AG04449 (cell line): ENCODE results near the gene AOPEP.

ENCODE experiments used
- CTCF ChIA-PET: fragments of 350-600 bp; formaldehyde crosslinking; extraction: SDS; loops from one replicate; lab custom pipeline; 2021; ENCODE audit warnings: antibody characterized with exemption; lab: Yijun Ruan, JAX
- POLR2A ChIA-PET: fragments of 400-600, 350-600 bp; formaldehyde crosslinking; extraction: SDS; loops from one replicate; lab custom pipeline; 2020; ENCODE audit warnings: antibody characterized with exemption, inconsistent platforms; lab: Yijun Ruan, JAX
- DNase-seq: peaks from one replicate; pipeline ENCODE4 v3.0.0-alpha.2; 2010; ENCODE audit warnings: low read depth, low spot score
- H3K4me3 ChIP-seq: 2 replicates; pipeline ENCODE4 v1.5.1; 2011; ENCODE audit warnings: low read depth, mild to moderate bottlenecking, control low read depth, low read length
- TF ChIP-seq, protein P1 (sequence below): IDR thresholded peaks from one replicate; pipeline ENCODE4 v1.5.1; 2011; ENCODE audit warnings: mild to moderate bottlenecking, moderate library complexity, low read length, control low read depth, inconsistent platforms; ENCODE audit not compliant: insufficient read depth; ENCODE audit errors: missing control alignments

Gene AOPEP

DNA sequence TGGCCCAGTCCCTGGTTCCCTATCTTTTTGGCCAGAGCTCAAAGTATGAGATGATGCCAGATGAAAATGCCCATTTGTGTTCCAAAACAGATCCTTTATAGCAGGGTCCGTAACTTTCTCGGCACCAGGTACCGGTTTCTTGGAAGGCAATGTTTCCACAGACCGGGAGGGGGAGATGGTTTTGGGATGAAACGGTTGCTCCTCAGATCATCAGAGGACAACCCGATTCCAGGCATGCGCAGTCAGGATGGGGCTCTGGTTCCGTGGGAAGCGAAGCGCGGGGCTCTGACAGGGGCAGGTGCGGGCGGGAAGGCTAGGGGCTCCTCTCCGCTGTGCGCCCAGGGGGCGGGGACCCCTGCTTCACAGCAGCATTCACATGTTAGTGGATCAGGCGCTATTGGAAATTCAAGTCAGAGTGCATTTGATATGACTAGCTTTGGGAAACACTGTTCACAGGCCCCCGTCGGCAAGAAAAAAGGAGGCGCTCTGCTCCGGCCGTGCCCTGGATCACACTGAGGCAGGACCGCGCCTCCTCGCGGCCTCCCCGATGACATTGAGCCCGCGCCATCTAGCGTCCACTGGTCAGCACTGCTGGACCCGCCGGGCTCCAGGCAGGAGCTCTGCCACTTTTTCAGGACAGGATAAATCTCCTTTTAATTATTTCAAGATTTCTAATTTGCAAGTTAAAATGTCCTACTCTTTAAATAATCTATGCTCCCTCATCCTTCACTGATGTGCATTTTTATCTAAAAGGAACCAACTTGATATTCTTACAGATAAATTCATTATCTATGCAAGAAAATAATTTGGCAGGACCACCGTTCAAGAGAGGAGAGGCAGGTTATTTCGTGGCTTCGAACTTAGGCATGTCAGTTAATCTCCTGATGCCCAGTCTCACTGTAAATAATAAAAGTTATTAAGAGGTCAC lies 401.0 kb downstream of the AOPEP start:
- no peak for DNase-seq
- H3K4me3 ChIP-seq, result peak overlapping the region; percentile 41
- TF ChIP-seq, protein P1, sequence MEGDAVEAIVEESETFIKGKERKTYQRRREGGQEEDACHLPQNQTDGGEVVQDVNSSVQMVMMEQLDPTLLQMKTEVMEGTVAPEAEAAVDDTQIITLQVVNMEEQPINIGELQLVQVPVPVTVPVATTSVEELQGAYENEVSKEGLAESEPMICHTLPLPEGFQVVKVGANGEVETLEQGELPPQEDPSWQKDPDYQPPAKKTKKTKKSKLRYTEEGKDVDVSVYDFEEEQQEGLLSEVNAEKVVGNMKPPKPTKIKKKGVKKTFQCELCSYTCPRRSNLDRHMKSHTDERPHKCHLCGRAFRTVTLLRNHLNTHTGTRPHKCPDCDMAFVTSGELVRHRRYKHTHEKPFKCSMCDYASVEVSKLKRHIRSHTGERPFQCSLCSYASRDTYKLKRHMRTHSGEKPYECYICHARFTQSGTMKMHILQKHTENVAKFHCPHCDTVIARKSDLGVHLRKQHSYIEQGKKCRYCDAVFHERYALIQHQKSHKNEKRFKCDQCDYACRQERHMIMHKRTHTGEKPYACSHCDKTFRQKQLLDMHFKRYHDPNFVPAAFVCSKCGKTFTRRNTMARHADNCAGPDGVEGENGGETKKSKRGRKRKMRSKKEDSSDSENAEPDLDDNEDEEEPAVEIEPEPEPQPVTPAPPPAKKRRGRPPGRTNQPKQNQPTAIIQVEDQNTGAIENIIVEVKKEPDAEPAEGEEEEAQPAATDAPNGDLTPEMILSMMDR, result peak; percentile 100
- CTCF ChIA-PET, result interaction anchor here (0.6 to 11.2 kb wide), 69 partner anchors 10 to 871 kb away, joined by 3 to 341 read pairs (median 4); partner anchors contain the start of gene PCAT7
- POLR2A ChIA-PET, result interaction anchor here (0.6 to 1.2 kb wide), 6 partner anchors 44 to 618 kb away, joined by 3 read pairs; no protein-coding TSS in a partner anchor

DNA sequence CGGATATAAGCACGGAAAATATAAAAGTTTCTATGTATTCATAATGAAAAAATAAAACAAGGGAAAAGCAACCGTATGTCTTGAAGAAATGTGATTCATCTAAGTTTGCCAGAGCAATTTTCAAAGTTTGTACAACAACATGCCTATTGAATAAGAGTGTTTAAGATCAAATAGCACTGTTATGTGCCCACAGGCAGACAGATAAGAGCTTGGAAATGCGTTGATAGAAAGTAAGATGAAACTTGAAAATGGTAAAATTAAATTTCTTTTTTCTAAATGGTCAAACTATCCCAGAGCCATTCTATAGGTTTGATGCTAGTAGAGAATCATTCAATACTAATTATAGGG lies 401.7 kb downstream of the AOPEP start:
- TF ChIP-seq, protein P1, result no peak
- H3K4me3 ChIP-seq, result no peak overlapping the region
- POLR2A ChIA-PET, result interaction anchor here (0.6 to 1.2 kb wide), 5 partner anchors 43 to 455 kb away, joined by 3 read pairs; no protein-coding TSS in a partner anchor
- CTCF ChIA-PET, result interaction anchor here (0.6 to 11.2 kb wide), 66 partner anchors 11 to 573 kb away, joined by 3 to 341 read pairs (median 4); partner anchors contain the start of gene PCAT7
- no peak for DNase-seq

DNA sequence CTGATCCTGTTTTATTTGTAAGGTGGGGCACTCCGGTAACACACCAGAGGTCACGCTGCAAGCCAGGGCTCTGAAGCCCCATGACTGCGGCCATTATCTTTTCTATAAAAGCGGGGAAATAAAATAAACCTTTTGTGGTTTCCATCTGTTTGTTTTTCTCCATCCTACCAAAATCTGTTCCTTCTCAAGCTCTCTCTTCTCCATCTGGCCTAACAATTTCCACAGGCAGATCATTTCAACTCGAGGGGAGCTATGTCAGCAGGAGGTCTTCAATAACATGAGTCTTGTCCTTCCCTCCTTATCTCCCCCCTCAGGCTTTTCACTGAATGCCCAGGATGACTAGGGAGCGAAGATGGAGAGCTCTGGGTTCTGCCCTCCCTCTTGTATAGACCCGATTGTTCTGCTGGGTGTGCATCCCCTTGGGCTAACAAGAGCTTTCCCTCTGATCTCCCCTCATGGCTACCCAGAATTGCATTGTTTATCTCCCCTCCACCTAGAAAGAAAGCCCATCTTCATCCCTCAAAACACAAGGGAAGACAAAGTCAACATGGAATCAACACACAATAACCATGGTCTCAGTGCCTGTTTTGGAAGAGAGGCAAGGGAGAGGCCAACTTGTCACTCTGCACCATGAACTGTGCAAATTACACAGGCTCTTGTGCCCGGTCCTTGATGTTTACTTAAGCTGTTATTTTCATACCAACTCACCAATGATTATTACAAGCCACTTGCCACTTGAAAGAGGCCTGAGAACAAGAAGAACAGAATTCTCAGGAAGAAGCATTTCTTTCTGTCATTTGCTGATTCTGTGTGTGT lies 403.2 kb downstream of the AOPEP start:
- DNase-seq, result no peak
- TF ChIP-seq, protein P1, result no peak
- CTCF ChIA-PET, result interaction anchor here (0.6 to 11.2 kb wide), 32 partner anchors 8 to 1088 kb away, joined by 3 to 341 read pairs (median 6); no protein-coding TSS in a partner anchor
- POLR2A ChIA-PET, result no interaction called here
- H3K4me3 ChIP-seq, result no peak overlapping the region

DNA sequence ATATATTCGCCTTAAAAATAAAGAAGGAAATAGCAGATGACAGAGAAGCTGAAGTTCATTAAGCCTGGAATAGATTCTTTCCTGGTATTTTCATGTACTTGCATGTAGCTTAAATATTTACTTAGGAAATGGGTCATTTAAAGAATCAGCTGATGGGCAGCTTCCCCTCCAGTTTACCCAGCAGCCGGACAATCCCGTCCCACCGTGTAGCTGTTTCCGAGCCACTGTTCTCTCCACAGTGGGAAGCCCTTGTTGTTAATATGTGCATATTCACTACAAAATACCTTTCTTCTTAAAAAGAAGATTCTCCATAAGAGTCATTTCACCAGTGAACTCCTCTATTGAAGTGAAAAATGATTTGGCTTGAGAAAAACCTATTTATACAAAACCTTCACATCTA lies 404.0 kb downstream of the AOPEP start:
- no peak for DNase-seq
- POLR2A ChIA-PET, result no interaction called here
- TF ChIP-seq, protein P1, result no peak
- H3K4me3 ChIP-seq, result no peak overlapping the region
- CTCF ChIA-PET, result interaction anchor here (0.7 to 11.2 kb wide), 50 partner anchors 9 to 1087 kb away, joined by 3 to 341 read pairs (median 5); partner anchors contain the start of gene AOPEP

- ChIA-PET CTCF (interaction anchor here (0.6 to 11.2 kb wide), 66 partner anchors 9 to 1086 kb away, joined by 3 to 341 read pairs (median 4); partner anchors contain the start of gene AOPEP), POLR2A (no interaction called here)
- no peak overlapping the region for H3K4me3 ChIP-seq
Measured at GRCh38 chr9:95131023-95131943, 404.8 kb downstream of the AOPEP start.

More at GRCh38 chr9:95131023-95131943, 404.8 kb downstream of the AOPEP start:
- TF ChIP-seq, protein P1, result peak; percentile 83
- no peak for DNase-seq
